Measurements from ENCODE around the gene MRPS34.

GRCh38 chr16:1763521-1764511 lies 9.1 kb downstream of the MRPS34 start:
- TF ChIP-seq CTCF (IDR thresholded peaks at IDR 0.05) (peak in 1 of 5 experiments; percentile 11), POLR2A (IDR thresholded peaks at IDR 0.05) (no peak), POLR2AphosphoS5 (IDR thresholded peaks at IDR 0.05) (no peak)

Measured in transverse colon (tissue), 4 donors.